Gastrocnemius medialis (tissue), 4 donors: ENCODE results near the gene IRAG1. TPM values are rescaled to one million over a fixed set of nuclear protein-coding genes. Genes with fewer than 3 reads are reported as not detected.
A peak's percentile ranks its signal among the peaks of the same experiment; 100 is the strongest.

ENCODE experiments used
- ATAC-seq, 2 donors: fragments of 150-250 bp; one replicate each; pipeline ENCODE4 v1.9.1; 2016
- DNase-seq, 2 donors: peaks; one replicate each; pipeline ENCODE4 v3.0.0-alpha.2; 2019
- H3K27ac ChIP-seq, 4 donors: fragments of 200-600 bp; sonication (generic); 1 replicate in 1 of 4; 2 replicates in 3 of 4; pipeline ENCODE4 v1.5.1; 2016 to 2018; ENCODE audit warnings: mild to moderate bottlenecking in 2 of 4, moderate library complexity in 1 of 4
- H3K27me3 ChIP-seq, 3 donors: fragments of 200-600 bp; sonication (generic) in 2 of 3; 1 replicate in 1 of 3; 2 replicates in 2 of 3; pipeline versions ENCODE4 v1.5.1 to v1.6.0; 2016 to 2019; ENCODE audit warnings: mild to moderate bottlenecking in 1 of 3, moderate library complexity in 1 of 3
- H3K36me3 ChIP-seq, 2 donors: fragments of 200-600 bp; sonication (generic) in 1 of 2; one replicate each; pipeline ENCODE4 v1.5.1; 2017 to 2018
- H3K4me1 ChIP-seq, 2 donors: fragments of 200-600 bp; sonication (generic) in 1 of 2; one replicate each; pipeline ENCODE4 v1.5.1; 2016 to 2017; ENCODE audit warnings: mild to moderate bottlenecking in 2 of 2
- H3K4me3 ChIP-seq, 4 donors: fragments of 200-600 bp; sonication (generic) in 3 of 4; 1 replicate in 1 of 4; 2 replicates in 3 of 4; pipeline ENCODE4 v1.5.1; 2016 to 2019; ENCODE audit warnings: mild to moderate bottlenecking in 2 of 4
- H3K9me3 ChIP-seq, 3 donors: fragments of 200-600 bp; sonication (generic) in 2 of 3; 1 replicate in 1 of 3; 2 replicates in 2 of 3; pipeline ENCODE4 v1.5.1; 2016 to 2019
- POLR2A ChIP-seq, 2 donors: fragments of 450-650 bp; IDR thresholded peaks; one replicate each; pipeline ENCODE4 v1.6.1; 2017; ENCODE audit warnings: antibody characterized with exemption in 2 of 2, mild to moderate bottlenecking in 2 of 2, moderate library complexity in 2 of 2
- in situ Hi-C, 4 donors: fragments of 200-750 bp; cut with MboI; loops; one replicate each; pipeline versions ENCODE4 v1.15.0 to v1.8.0; 2017; ENCODE audit warnings: low sequenced_read_pairs in 4 of 4
- intact Hi-C: fragments of 100-400 bp; cut with DNase I; formaldehyde crosslinking; loops from one replicate; pipeline ENCODE4 v1.15.1; 2023; ENCODE audit warnings: low total_unique reads
- total RNA-seq, 4 donors: library from RNA; depleted of rRNA; stranded (reverse); fragments of >200 nt; gene quantifications; one replicate each; pipeline versions ENCODE4 v1.1.0 to v1.2.3, GENCODE V29; 2016
- TF ChIP-seq, protein P1 (sequence below), 5 experiments: fragments of 450-650 bp in 3 of 5; fragments of 200-600 bp in 2 of 5; sonication (generic) in 2 of 5; IDR thresholded peaks in 4 of 5; conservative IDR thresholded peaks in 1 of 5; 1 replicate in 4 of 5; 2 replicates in 1 of 5; pipeline ENCODE4 v1.5.1; 2016 to 2019; ENCODE audit warnings: antibody characterized with exemption in 5 of 5, mild to moderate bottlenecking in 3 of 5, moderate library complexity in 3 of 5

Gene IRAG1
- total RNA-seq, 4 donors from 2014 or later: 1.6 to 7.6 (median 3.6) TPM

DNA sequence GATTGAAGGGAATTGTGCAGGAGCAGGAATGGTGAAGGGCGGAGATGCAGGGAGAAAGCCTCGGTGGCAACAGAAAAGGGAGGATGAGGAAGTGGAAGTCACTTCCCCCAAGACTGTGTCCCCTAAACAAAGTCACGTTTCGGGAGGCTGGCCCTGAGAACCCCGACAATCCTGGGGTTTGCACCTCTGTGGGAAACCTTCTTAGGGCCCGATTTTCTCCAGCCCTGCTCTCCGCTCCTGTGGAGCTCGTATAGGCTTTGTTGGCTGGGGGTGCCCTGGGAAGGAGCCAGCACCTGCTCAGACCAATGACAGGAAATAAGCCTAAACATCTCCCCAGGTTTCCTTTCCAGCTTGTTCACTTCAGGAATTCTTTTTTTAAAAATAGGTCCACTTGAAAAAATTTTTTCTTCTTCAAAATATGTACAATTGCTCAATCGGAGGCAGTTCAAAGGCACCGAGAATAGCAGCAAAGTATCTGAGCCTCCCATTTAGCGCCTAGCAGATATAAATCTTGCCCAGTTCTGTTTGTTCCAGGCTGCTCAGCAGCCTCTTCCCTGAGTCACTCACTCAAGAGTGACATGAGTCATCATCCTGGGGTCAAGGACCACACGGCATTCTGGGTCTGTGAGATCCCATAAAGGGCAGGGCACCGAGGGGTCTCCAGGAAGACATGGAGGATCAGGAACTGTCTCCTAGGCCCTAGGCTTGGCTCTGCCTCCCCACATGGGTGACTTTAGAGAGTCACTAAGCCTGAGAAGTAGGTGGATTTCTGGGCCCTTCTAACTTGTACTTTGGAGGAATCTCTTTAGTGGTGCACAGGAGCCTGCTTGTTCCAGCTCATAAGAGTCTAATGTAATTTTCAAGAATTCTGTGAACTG is 34.0 kb downstream of the IRAG1 start:
- intact Hi-C loops: no loop called here
- H3K27me3 ChIP-seq: no peaks in the 10 kb centered on the region
- DNase-seq: peak; percentile 71 to 81
- no peaks in the 10 kb centered on the region for H3K9me3 ChIP-seq
- H3K4me3 ChIP-seq: peak overlapping the region in 1 of 4 donors; percentile 15
- in situ Hi-C loops: loop anchor here in 2 of 4 donors (10.0 to 25.0 kb wide), 2 partner anchors 122 to 255 kb away; partner anchors contain the start of gene RNF141 (in 1 of the 2)
- no peak for TF ChIP-seq POLR2A (IDR thresholded peaks at IDR 0.05)
- TF ChIP-seq, protein P1, sequence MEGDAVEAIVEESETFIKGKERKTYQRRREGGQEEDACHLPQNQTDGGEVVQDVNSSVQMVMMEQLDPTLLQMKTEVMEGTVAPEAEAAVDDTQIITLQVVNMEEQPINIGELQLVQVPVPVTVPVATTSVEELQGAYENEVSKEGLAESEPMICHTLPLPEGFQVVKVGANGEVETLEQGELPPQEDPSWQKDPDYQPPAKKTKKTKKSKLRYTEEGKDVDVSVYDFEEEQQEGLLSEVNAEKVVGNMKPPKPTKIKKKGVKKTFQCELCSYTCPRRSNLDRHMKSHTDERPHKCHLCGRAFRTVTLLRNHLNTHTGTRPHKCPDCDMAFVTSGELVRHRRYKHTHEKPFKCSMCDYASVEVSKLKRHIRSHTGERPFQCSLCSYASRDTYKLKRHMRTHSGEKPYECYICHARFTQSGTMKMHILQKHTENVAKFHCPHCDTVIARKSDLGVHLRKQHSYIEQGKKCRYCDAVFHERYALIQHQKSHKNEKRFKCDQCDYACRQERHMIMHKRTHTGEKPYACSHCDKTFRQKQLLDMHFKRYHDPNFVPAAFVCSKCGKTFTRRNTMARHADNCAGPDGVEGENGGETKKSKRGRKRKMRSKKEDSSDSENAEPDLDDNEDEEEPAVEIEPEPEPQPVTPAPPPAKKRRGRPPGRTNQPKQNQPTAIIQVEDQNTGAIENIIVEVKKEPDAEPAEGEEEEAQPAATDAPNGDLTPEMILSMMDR (IDR thresholded peaks at IDR 0.05 in 4 of 5, conservative IDR thresholded peaks at IDR 0.05 in 1 of 5): no peak
- no peaks in the 10 kb centered on the region for H3K36me3 ChIP-seq
- H3K27ac ChIP-seq: peak overlapping the region; percentile 70 to 87 (median 78)
- peaks cover 28 to 64% of the 10 kb centered on the region in 2 donors for H3K4me1 ChIP-seq
- ATAC-seq: peak; percentile 96 to 97

DNA sequence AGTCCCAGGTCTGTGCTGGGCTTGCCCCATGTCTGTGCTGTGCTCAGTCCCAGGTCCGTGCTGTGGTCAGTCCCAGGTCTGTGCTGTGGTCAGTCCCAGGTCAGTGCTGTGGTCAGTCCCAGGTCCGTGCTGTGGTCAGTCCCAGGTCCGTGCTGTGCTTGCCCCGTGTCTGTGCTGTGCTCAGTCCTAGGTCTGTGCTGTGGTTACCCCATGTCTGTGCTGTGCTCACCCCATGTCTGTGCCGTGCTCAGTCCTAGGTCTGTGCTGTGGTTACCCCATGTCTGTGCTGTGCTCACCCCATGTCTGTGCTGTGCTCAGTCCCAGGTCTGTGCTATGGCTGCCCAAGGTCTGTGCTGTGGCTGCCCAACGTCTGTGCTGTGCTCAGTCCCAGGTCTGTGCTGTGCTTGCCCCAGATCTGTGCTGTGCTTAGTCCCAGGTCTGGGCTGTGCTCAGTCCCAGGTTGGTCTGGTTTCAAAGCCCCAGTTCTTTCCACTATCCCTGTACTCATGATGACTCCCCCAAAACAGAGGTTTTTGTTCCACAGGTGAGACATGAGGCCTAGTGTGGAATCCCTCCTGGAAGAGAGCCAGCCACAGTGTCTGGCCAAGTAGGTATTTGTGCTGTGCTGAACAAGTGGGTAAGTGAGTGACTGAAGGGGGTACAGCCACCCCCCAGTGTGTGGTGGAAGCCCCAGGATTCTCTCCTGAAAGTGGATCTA is 34.8 kb downstream of the IRAG1 start:
- ATAC-seq (no peak), DNase-seq (no peak)
- Histone ChIP-seq H3K36me3 (no peaks in the 10 kb centered on the region), H3K27me3 (no peaks in the 10 kb centered on the region), H3K4me1 (peaks cover 28 to 64% of the 10 kb centered on the region in 2 donors), H3K4me3 (no peak overlapping the region), H3K9me3 (no peaks in the 10 kb centered on the region), H3K27ac (peak overlapping the region; percentile 70 to 87 (median 78))
- intact Hi-C loops (no loop called here), in situ Hi-C loops (loop anchor here in 2 of 4 donors (10.0 to 25.0 kb wide), 2 partner anchors 121 to 254 kb away; partner anchors contain the start of gene RNF141 (in 1 of the 2))
- TF ChIP-seq, protein P1 (IDR thresholded peaks at IDR 0.05 in 4 of 5, conservative IDR thresholded peaks at IDR 0.05 in 1 of 5): no peak
- TF ChIP-seq POLR2A (IDR thresholded peaks at IDR 0.05): no peak

DNA sequence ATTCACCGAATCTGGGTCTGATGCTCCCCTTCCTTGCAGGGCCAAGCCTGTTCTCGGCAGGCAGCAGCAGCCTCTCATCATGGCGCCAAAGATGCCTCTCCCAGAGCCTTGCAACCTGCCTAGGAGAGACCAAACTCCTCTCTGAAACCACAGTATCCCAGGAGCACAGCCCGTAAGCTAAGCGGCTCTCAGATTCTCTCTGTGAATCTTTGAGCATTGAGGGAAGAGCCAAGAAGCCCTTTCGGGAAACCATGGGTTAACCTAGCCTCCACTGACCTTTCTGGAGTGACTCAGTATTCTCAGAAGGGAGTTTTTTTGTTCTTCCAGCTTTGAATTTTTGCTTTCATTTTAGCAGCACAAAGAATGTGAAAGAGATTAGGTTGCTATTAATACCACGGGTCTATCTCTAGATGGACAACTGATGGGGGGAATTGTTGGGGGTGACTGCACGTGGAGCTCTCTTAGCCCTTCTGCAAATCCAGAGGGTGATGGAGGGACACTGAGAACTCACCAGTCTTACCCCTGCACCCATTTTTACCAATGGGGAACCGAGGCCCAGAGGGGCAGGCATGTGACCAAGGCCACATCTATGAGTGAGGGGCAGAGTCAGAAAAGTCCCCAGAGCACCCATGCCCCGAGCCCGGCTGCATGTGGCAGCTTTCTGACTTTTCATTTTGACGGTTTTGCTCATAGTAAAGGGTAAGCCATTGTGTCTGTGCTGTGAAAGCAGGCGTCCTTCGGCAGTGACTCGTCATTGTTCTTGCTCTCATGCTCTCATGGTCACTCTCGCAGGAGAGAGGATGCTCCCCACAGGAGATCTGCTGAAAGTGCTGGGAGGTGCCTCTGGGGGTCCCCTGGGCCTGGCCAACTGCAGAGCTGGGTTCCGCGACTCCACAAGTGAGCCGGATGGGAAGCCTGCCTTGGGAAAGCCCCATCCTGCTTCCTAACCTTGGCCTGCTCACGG is 36.0 kb downstream of the IRAG1 start:
- Histone ChIP-seq H3K27ac (peak overlapping the region; percentile 27 to 87 (median 76)), H3K9me3 (no peaks in the 10 kb centered on the region), H3K4me3 (no peak overlapping the region), H3K36me3 (no peaks in the 10 kb centered on the region), H3K27me3 (no peaks in the 10 kb centered on the region), H3K4me1 (peaks cover 28 to 58% of the 10 kb centered on the region in 2 donors)
- TF ChIP-seq, protein P1 (IDR thresholded peaks at IDR 0.05 in 4 of 5, conservative IDR thresholded peaks at IDR 0.05 in 1 of 5): no peak
- no peak for TF ChIP-seq POLR2A (IDR thresholded peaks at IDR 0.05)
- intact Hi-C loops (no loop called here), in situ Hi-C loops (loop anchor here in 2 of 4 donors (10.0 to 25.0 kb wide), 2 partner anchors 120 to 253 kb away; partner anchors contain the start of gene RNF141 (in 1 of the 2))
- ATAC-seq (no peak), DNase-seq (no peak)
